Erythroblast (primary cell): Measurements from ENCODE around the gene SNX18.

ENCODE experiments used
- GATA1 ChIP-seq: IDR thresholded peaks from 2 replicates; pipeline ENCODE4 v1.6.1; 2011; ENCODE audit warnings: low read depth, mild to moderate bottlenecking, control low read depth, low read length, moderate library complexity
- POLR2A ChIP-seq: IDR thresholded peaks from 2 replicates; pipeline ENCODE4 v1.6.1; 2011; ENCODE audit warnings: mild to moderate bottlenecking, low read length

GRCh38 chr5:54518146-54518817 lies 723 bp downstream of the SNX18 start:
- TF ChIP-seq POLR2A (no peak), GATA1 (no peak)
